ENCODE measurements around the gene TREM2.

DNA sequence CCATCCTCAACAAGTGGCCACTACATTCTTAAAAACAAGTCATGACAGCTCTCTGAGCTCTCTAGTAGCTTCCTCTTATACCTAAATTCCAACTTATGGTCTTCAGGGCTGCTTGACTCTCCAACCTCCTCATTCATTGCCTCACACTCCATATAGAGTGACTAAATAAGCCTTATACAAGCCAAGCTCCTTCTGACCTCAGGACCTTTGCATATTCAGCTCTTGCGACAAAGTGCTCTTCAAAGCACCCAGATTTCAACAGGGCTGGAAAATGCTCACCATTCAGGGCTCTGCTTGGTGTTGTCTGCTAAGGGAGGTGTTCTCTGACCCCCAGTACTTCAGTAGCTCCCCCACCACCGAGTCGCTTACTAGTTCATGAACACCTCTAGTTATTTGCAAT, 34.3 kb upstream of the TREM2 start:
- TF ChIP-seq CTCF (IDR thresholded peaks at IDR 0.05; ENCODE audit: low read length): no peak
- TF ChIP-seq EZH2 (optimal IDR thresholded peaks at IDR 0.05; ENCODE audit: low read depth, low read length): no peak
- TF ChIP-seq EZH2phosphoT487 (IDR thresholded peaks at IDR 0.05; ENCODE audit: low read length): no peak

Data from MM.1S (cell line).